Body of pancreas (tissue), 4 donors: ENCODE results near the gene RAC2.

Source experiments
- POLR2A ChIP-seq, 3 donors: fragments of 450-650 bp; IDR thresholded peaks; one replicate each; pipeline ENCODE4 v1.6.1; 2016; ENCODE audit warnings: antibody characterized with exemption in 3 of 3, mild to moderate bottlenecking in 2 of 3
- TF ChIP-seq, protein P1 (sequence below), 7 experiments: fragments of 450-650 bp in 4 of 7; fragments of 200-600 bp in 3 of 7; sonication (generic) in 3 of 7; IDR thresholded peaks; one replicate each; pipeline ENCODE4 v1.5.1; 2016 to 2019; ENCODE audit warnings: antibody characterized with exemption in 7 of 7

DNA sequence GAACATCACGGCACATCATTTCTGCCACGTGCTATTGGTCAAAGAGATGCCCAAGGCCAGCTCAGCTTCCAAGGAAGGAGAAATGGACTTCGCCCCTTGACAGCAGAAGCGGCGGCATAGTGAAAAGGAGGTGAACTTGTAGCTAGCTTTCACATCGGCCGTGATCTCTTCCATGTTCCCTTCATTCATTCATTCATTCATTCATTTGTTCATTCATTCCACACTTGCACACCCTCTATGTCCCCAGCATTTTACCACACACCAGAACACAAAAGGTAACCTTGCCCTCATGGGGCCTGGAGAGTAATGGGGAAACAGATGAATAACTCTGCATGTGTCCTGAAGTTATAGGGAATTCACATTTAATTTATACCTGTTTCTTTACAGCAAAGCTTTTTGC is 37.1 kb upstream of the RAC2 start:
- no peak for TF ChIP-seq POLR2A (IDR thresholded peaks at IDR 0.05)
- TF ChIP-seq, protein P1, sequence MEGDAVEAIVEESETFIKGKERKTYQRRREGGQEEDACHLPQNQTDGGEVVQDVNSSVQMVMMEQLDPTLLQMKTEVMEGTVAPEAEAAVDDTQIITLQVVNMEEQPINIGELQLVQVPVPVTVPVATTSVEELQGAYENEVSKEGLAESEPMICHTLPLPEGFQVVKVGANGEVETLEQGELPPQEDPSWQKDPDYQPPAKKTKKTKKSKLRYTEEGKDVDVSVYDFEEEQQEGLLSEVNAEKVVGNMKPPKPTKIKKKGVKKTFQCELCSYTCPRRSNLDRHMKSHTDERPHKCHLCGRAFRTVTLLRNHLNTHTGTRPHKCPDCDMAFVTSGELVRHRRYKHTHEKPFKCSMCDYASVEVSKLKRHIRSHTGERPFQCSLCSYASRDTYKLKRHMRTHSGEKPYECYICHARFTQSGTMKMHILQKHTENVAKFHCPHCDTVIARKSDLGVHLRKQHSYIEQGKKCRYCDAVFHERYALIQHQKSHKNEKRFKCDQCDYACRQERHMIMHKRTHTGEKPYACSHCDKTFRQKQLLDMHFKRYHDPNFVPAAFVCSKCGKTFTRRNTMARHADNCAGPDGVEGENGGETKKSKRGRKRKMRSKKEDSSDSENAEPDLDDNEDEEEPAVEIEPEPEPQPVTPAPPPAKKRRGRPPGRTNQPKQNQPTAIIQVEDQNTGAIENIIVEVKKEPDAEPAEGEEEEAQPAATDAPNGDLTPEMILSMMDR (IDR thresholded peaks at IDR 0.05), result no peak
